Ishikawa (cell line): ENCODE results near the gene LCN10.

ENCODE experiments used
- CEBPB ChIP-seq: IDR thresholded peaks from 2 replicates; pipeline ENCODE4 v1.6.1; 2012
- EP300 ChIP-seq: IDR thresholded peaks from 2 replicates; pipeline ENCODE4 v1.6.1; 2012; ENCODE audit warnings: borderline replicate concordance
- MAX ChIP-seq: IDR thresholded peaks from 2 replicates; pipeline ENCODE4 v1.6.1; 2012
- NFIC ChIP-seq: IDR thresholded peaks from 2 replicates; pipeline ENCODE4 v1.6.1; 2012
- RAD21 ChIP-seq: IDR thresholded peaks from 2 replicates; pipeline ENCODE4 v1.6.1; 2012; ENCODE audit warnings: low read depth
- REST ChIP-seq: IDR thresholded peaks from 2 replicates; pipeline ENCODE4 v1.6.1; 2012; ENCODE audit warnings: low read depth, mild to moderate bottlenecking
- TAF1 ChIP-seq: IDR thresholded peaks from 2 replicates; pipeline ENCODE4 v1.6.1; 2012; ENCODE audit warnings: low read depth, mild to moderate bottlenecking
- TCF12 ChIP-seq: IDR thresholded peaks from 2 replicates; pipeline ENCODE4 v1.6.1; 2012; ENCODE audit warnings: low read depth
- YY1 ChIP-seq: IDR thresholded peaks from 2 replicates; pipeline ENCODE4 v1.6.1; 2012; ENCODE audit warnings: low read depth
- ZBTB7A ChIP-seq: IDR thresholded peaks from 2 replicates; pipeline ENCODE4 v1.6.1; 2012; ENCODE audit warnings: low read depth

GRCh38 chr9:136789523-136789937, 46.8 kb upstream of the LCN10 start:
- TF ChIP-seq CEBPB, result no peak
- TF ChIP-seq YY1, result no peak
- TF ChIP-seq RAD21, result no peak
- TF ChIP-seq EP300, result no peak
- no peak for TF ChIP-seq TAF1
- no peak for TF ChIP-seq MAX
- no peak for TF ChIP-seq ZBTB7A
- no peak for TF ChIP-seq TCF12
- no peak for TF ChIP-seq REST
- TF ChIP-seq NFIC, result no peak
